Measurements from ENCODE around the gene ICE2. TPM values are rescaled to one million over a fixed set of nuclear protein-coding genes. Genes with fewer than 3 reads are reported as not detected.

Gene ICE2
- total and polyA plus RNA-seq, 11 donors, result 8.4 to 28.8 (median 21.6) TPM

GRCh38 chr15:60424006-60424405 is 54.9 kb downstream of the ICE2 start:
- H3K9me3 ChIP-seq, result no peaks in the 10 kb centered on the region
- ATAC-seq, result no peak
- H3K27ac ChIP-seq, result peak overlapping the region in 1 of 12 donors; percentile 6
- TF ChIP-seq, protein P1, sequence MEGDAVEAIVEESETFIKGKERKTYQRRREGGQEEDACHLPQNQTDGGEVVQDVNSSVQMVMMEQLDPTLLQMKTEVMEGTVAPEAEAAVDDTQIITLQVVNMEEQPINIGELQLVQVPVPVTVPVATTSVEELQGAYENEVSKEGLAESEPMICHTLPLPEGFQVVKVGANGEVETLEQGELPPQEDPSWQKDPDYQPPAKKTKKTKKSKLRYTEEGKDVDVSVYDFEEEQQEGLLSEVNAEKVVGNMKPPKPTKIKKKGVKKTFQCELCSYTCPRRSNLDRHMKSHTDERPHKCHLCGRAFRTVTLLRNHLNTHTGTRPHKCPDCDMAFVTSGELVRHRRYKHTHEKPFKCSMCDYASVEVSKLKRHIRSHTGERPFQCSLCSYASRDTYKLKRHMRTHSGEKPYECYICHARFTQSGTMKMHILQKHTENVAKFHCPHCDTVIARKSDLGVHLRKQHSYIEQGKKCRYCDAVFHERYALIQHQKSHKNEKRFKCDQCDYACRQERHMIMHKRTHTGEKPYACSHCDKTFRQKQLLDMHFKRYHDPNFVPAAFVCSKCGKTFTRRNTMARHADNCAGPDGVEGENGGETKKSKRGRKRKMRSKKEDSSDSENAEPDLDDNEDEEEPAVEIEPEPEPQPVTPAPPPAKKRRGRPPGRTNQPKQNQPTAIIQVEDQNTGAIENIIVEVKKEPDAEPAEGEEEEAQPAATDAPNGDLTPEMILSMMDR (IDR thresholded peaks at IDR 0.05), result no peak
- TF ChIP-seq POLR2A (IDR thresholded peaks at IDR 0.05), result no peak
- DNase-seq, result no peak
- no peaks in the 10 kb centered on the region for H3K27me3 ChIP-seq
- peaks cover 0 to 54% (median 17%) of the 10 kb centered on the region in 9 donors for H3K36me3 ChIP-seq
- 84 to 97% (median 91%) methylated on average over 1 of the region's 1 CpG for WGBS, 4 donors
- H3K4me3 ChIP-seq, result no peak overlapping the region
- H3K4me1 ChIP-seq, result peaks cover 0 to 22% (median 0%) of the 10 kb centered on the region in 12 donors
- intact Hi-C loops (cut with DNase I), result no loop called here

DNA sequence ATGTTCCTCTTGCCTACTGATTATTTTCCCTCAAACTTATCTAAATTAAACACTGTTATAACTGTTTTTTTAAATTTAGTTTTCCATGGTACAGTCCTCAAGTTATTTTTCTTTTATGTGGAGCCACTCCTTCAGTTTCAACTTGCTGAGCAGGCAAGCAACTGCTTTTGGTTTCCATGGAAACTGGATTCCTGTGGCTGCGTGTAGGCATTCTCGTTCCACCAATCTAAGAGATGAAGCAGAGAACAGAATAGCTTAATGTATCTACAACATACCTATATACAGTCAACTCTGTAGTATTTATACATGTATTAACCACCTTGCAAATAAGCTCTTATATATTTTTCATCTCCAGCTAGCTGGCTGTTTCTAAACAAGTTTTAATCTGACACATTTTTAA is 55.4 kb downstream of the ICE2 start:
- Histone ChIP-seq H3K9me3 (no peaks in the 10 kb centered on the region), H3K4me3 (no peak overlapping the region), H3K27me3 (no peaks in the 10 kb centered on the region), H3K27ac (peak overlapping the region in 1 of 12 donors; percentile 6), H3K36me3 (peaks cover 0 to 49% (median 12%) of the 10 kb centered on the region in 9 donors), H3K4me1 (peaks cover 0 to 23% (median 0%) of the 10 kb centered on the region in 12 donors)
- intact Hi-C loops (cut with DNase I), result no loop called here
- TF ChIP-seq, protein P1 (IDR thresholded peaks at IDR 0.05), result no peak
- no peak for TF ChIP-seq POLR2A (IDR thresholded peaks at IDR 0.05)
- no peak for DNase-seq
- WGBS, 4 donors, result 42 to 66% (median 52%) methylated on average over 2 of the region's 2 CpGs
- peak in 1 of 4 donors; percentile 23 for ATAC-seq

- intact Hi-C loops (cut with DNase I), result no loop called here
- no peaks in the 10 kb centered on the region for H3K27me3 ChIP-seq
- no peak for ATAC-seq
- TF ChIP-seq, protein P1 (IDR thresholded peaks at IDR 0.05), result no peak
- WGBS, 4 donors, result 75 to 95% (median 85%) methylated on average over 1 of the region's 1 CpG
- H3K36me3 ChIP-seq, result peaks cover 0 to 33% (median 9%) of the 10 kb centered on the region in 9 donors
- no peaks in the 10 kb centered on the region for H3K9me3 ChIP-seq
- peaks cover 0 to 25% (median 0%) of the 10 kb centered on the region in 12 donors for H3K4me1 ChIP-seq
- no peak for DNase-seq
- H3K4me3 ChIP-seq, result no peak overlapping the region
- H3K27ac ChIP-seq, result no peak overlapping the region
Observed at GRCh38 chr15:60421544-60421943, 57.4 kb downstream of the ICE2 start.

DNA sequence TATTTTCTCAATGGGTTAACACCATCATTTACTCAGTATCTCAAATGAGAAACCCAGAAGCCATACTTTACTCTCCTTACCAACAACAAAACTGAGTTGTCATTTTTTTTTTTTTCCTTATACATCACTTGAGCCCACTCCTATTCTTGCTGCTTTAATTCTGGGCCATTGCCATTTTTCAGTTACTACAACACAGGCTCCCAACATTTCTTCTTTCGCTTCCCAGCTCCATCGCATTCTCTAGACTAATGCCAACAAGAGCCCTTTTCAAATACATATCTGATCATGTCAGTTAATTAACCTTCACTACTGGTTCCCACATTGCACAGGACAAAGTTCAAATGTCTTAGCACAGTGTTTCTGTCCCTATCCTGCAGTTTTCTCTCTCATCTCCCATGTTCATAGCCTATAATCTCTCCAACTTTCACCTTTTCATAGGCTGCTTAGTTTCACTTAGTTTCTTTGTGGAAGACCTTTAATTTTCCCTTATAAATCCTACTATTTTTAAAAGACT is 58.7 kb downstream of the ICE2 start:
- peaks cover 0 to 25% (median 0%) of the 10 kb centered on the region in 12 donors for H3K4me1 ChIP-seq
- H3K27me3 ChIP-seq, result no peaks in the 10 kb centered on the region
- H3K9me3 ChIP-seq, result no peaks in the 10 kb centered on the region
- H3K4me3 ChIP-seq, result no peak overlapping the region
- H3K36me3 ChIP-seq, result peaks cover 0 to 29% (median 9%) of the 10 kb centered on the region in 9 donors
- DNase-seq, result no peak
- no peak for ATAC-seq
- no peak for TF ChIP-seq POLR2A (IDR thresholded peaks at IDR 0.05)
- TF ChIP-seq, protein P1 (IDR thresholded peaks at IDR 0.05), result no peak
- no peak overlapping the region for H3K27ac ChIP-seq
- intact Hi-C loops (cut with DNase I), result no loop called here
- whole genome bisulfite sequencing, 4 donors, result 94 to 96% (median 94%) methylated on average over 2 of the region's 2 CpGs
